Measurements from ENCODE around the gene SPDEF.

SPDEF gene

DNA sequence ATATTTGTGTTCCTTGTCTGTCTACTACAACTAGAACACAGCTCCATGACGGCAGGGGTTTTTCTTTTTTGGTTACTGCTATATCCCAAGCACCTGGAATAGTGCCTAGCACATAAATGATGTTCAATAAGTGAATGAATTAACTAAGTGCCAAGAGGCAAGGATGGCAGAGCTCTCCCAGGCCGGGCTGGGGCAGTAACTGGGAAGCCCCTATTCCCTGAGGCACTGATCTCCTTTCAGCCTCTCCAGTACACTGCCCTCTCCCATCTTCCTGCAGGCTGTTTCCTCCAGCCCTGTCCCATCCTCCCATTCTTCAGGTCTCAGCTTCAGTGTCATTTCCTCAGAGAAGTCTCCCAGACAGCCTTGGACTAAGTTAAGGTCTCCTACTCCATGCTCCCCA, 29.0 kb upstream of the SPDEF start:
- POLR2A ChIA-PET, result no interaction called here

DNA sequence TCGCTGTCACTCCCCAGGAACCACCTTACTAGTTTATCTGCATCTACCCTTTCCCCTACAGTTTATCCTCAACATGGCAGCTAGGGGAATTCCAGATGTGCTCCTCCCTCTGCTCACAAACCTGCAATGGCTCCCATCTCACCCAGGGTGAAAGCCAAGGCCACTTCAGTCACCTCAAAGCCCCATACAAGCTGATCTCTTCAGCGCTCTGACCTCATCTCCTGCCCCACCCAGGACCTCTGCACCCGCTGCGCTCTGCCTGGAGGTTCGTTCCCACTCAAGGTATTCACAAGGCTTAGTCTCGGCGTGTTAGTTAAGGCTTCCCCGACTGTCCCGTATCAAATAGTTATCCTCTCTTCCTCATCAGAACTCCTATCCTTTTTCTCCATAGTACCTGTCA, 28.6 kb upstream of the SPDEF start:
- no peak for DNase-seq (ENCODE audit: extremely low spot score)
- TF ChIP-seq, protein P1, sequence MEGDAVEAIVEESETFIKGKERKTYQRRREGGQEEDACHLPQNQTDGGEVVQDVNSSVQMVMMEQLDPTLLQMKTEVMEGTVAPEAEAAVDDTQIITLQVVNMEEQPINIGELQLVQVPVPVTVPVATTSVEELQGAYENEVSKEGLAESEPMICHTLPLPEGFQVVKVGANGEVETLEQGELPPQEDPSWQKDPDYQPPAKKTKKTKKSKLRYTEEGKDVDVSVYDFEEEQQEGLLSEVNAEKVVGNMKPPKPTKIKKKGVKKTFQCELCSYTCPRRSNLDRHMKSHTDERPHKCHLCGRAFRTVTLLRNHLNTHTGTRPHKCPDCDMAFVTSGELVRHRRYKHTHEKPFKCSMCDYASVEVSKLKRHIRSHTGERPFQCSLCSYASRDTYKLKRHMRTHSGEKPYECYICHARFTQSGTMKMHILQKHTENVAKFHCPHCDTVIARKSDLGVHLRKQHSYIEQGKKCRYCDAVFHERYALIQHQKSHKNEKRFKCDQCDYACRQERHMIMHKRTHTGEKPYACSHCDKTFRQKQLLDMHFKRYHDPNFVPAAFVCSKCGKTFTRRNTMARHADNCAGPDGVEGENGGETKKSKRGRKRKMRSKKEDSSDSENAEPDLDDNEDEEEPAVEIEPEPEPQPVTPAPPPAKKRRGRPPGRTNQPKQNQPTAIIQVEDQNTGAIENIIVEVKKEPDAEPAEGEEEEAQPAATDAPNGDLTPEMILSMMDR (IDR thresholded peaks at IDR 0.05; ENCODE audit: control extremely low read depth, extremely low read depth, low read depth, missing control alignments), result no peak
- ChIA-PET POLR2A (no interaction called here), CTCF (interaction anchor here (1.0 to 6.5 kb wide), 2 partner anchors 16 to 25 kb away, joined by 3 to 28 read pairs; no protein-coding TSS in a partner anchor)

More for the DNA sequence above, 29.0 kb upstream of the SPDEF start:
- DNase-seq (ENCODE audit: extremely low spot score), result no peak
- TF ChIP-seq, protein P1 (IDR thresholded peaks at IDR 0.05; ENCODE audit: control extremely low read depth, extremely low read depth, low read depth, missing control alignments), result no peak
- CTCF ChIA-PET, result interaction anchor here (1.0 to 6.5 kb wide), 2 partner anchors 15 to 25 kb away, joined by 3 to 28 read pairs; no protein-coding TSS in a partner anchor

DNA sequence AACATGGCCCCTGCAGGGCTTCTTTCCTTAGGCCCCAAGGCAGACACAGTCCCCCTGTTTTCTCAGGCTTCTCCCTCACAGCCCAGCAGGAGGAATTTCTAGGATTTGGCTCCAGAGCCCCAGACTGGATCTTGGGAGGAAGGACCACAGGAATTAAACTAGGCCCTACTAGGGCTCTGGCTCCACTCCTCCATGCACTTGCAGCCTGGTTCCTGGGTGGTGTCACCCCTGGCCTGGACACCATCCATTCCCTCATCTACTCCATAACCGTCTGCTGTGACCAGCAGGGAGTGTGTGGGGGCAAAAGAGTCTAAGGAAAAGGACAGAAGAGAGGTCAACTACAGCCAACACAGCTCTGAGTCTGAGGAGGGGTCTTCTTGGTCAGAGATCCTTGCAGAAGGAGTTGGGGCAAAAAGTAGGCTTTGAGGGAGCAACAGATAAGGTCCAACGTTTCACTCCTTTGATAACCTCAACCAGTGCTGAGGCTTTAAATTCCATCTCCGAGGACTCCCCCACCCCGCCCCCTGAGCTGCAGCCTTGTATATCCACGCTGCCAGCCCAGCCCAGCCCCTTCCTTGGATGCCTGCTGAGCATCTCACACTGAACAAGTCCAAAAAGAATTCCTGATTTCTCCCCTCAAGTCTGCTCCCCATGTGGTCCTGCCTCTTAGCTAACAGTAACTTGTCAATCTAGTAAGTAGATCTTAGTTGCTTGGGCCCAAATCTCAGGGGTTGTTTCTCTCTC, 27.9 kb upstream of the SPDEF start:
- ChIA-PET POLR2A (no interaction called here), CTCF (interaction anchor here (6.5 kb wide), 1 partner anchor 26 kb away, joined by 28 read pairs; no protein-coding TSS in a partner anchor)
- TF ChIP-seq, protein P1 (IDR thresholded peaks at IDR 0.05; ENCODE audit: control extremely low read depth, extremely low read depth, low read depth, missing control alignments), result no peak
- no peak for DNase-seq (ENCODE audit: extremely low spot score)

DNA sequence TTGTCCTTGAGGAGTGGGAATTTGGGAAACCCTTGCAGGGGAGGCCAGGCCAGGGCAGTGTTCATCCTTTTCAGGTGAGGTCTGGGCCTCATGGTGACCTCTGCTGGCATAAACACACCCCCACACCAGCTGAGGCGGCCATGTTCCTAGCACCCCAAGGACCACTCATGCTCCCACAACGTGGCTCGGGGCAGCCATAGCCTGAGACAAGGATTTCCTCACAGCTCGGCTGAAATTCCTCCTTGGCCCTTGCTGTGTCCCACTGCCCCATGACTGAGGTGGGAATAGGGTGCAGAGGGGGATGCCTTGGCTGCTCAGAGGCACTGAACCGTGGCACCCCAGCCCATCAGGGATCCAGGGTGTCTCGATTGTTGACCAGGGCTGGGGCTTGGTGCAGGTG, 27.3 kb upstream of the SPDEF start:
- DNase-seq (ENCODE audit: extremely low spot score), result no peak
- TF ChIP-seq, protein P1 (IDR thresholded peaks at IDR 0.05; ENCODE audit: control extremely low read depth, extremely low read depth, low read depth, missing control alignments), result peak; percentile 18
- ChIA-PET CTCF (interaction anchor here (6.5 kb wide), 1 partner anchor 26 kb away, joined by 28 read pairs; no protein-coding TSS in a partner anchor), POLR2A (no interaction called here)

DNA sequence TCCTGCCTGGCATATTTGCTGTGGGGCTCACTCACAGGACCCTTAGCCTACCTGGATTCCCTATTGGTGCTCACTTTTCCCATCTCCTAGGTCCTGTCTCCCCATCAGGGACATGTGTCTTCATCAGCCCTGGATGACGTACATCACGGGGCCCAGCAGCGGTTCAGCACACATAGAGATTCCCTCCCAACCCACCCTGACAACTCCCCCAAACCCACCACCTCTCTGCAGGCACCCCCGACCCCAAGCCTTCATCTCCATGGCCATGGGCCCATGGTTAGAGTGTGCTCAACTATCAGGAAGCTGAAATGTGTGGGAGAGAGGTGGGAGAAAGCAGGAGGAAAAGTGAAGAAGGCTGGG, 25.4 kb upstream of the SPDEF start:
- ChIA-PET CTCF (interaction anchor here (0.7 to 6.5 kb wide), 3 partner anchors 11 to 332 kb away, joined by 3 to 28 read pairs (median 3); no protein-coding TSS in a partner anchor), POLR2A (no interaction called here)
- TF ChIP-seq, protein P1 (IDR thresholded peaks at IDR 0.05; ENCODE audit: control extremely low read depth, extremely low read depth, low read depth, missing control alignments), result no peak
- no peak for DNase-seq (ENCODE audit: extremely low spot score)

DNA sequence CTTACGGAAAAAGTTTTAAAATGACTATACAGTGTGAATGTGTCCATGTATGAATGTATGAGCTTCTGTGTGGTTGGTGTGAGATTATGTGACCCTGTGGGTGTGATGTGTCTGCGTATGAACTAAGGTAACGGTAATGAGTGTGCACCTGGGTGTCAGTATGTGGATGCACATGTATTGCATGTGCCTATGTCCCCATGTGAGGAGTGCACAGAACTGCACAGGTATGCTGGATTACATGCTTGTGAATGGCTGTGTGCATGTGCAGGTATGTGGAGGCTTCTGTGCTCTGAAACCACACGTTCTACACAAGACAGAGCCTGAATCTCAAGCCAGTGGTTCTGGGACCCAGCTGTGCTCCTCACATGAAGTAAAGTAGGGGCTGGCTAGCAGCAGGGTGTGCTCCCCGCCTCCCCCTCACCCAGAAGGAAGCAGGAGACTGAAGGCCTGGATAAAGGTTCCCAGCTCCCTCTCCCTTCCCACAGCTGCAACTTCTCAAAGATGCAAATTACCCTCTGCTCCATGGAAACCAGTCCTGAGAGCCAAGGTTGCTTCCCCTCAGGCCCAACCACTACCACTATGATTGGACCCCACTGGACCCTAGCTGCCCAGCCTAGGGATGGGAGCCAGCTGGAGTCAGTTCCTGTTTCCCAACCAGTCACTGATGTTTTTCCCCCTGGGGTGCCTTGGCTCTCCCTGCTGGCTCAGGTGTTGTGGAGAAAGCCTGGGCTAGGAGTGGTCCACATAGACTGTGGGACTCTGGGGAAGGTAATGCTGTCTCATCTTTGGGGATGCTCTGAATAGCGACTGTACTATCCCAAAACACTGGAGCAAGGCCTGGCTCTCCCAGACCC, 24.8 kb upstream of the SPDEF start:
- no peak for DNase-seq (ENCODE audit: extremely low spot score)
- ChIA-PET CTCF (interaction anchor here (1.5 to 6.5 kb wide), 2 partner anchors 11 to 29 kb away, joined by 3 to 28 read pairs; no protein-coding TSS in a partner anchor), POLR2A (no interaction called here)
- TF ChIP-seq, protein P1 (IDR thresholded peaks at IDR 0.05; ENCODE audit: control extremely low read depth, extremely low read depth, low read depth, missing control alignments), result no peak
